Smooth muscle cell of the brain vasculature (primary cell): ENCODE data around the gene CBLC.

ENCODE experiments used
- DNase-seq: peaks from one replicate; pipeline ENCODE4 v3.0.0-alpha.2; 2012; ENCODE audit warnings: low read depth, low spot score

Gene CBLC

DNA sequence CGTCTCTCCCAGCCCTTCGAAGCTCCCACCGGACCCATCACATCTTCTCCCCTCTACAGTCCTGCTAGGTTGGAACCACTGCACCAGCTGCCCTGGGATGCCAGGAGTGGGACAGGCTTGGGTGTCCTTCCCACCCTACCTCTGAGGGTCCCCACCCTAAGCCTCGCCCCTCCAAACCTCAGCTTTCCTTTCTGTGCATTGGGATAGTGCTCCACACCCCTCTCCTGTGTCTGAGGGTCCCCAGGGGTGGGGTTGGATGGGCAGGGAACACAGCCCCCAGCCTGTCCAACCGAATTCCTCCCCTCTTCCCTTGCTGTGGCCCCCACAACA is 31.1 kb upstream of the CBLC start:
- no peak for DNase-seq

DNA sequence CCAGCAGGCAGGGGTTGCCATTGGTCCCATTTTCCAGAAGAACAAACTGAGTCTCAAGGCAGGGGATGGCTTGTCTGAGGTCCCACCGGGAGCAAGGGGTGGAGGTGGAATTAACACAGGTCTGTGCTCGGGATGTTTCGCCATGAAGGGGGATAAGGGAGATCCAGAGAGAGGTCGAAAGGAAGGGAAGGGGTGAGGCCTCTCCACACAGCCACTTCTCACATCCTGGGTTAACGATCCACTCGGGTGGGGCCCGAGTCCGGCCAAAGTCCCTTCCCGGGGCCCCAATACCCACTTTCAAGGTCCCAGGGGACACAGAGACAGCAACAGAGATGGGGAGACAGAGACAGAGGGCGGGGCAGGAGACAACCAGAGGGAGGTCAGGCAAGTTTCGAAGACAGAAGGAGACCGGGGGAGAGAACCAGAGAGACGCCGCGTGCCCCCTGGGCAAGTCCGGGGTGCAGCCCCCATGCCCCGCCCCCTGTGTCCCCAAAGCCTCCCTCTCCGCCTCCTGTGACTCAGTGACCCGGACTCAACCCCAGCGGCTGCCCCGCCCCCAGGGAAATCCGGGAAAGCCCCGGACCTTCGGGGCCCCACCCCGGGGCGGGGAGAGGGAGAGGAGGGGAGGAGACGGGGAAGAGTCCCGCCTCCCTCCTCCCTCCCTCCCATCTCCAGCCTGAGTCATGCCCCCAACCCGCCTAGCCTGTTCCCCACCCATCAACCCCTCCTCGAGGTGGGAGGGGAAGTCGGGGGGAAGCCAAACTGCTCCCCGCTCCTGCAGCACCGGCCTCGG is 30.5 kb upstream of the CBLC start:
- DNase-seq: peak; percentile 70

DNA sequence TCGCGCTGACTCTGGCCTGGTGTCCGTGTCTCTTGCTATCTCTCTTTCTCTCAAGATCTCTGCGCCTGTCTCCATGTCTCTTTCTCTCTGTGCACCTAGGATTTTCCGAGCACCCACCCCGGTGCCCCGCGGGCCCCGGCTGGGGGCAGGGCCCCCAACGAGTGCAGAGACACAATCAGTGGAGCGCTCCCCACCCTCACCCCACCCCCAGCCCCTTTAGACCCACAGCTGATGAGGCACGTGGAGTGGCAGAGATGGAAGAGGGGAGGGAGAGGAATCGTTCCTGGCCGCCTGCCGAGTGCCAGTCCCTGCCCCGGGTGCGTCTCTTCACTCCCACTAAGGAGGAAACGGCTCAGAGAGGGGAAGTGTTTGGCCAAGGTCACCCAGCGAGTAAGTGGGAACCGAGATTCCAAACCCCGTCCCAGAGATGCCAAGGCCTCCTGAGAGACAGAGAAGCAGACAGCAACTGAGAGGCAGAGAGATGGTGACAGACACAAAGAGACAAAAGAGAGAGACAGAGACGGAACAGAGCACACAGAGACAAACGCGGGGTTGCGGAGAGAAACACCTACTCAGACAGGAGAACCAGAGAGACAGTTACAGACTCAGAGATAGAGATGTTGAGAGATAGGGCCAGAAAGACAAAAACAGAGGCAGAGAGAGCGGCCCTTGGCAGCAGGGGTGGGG is 29.8 kb upstream of the CBLC start:
- no peak for DNase-seq

DNA sequence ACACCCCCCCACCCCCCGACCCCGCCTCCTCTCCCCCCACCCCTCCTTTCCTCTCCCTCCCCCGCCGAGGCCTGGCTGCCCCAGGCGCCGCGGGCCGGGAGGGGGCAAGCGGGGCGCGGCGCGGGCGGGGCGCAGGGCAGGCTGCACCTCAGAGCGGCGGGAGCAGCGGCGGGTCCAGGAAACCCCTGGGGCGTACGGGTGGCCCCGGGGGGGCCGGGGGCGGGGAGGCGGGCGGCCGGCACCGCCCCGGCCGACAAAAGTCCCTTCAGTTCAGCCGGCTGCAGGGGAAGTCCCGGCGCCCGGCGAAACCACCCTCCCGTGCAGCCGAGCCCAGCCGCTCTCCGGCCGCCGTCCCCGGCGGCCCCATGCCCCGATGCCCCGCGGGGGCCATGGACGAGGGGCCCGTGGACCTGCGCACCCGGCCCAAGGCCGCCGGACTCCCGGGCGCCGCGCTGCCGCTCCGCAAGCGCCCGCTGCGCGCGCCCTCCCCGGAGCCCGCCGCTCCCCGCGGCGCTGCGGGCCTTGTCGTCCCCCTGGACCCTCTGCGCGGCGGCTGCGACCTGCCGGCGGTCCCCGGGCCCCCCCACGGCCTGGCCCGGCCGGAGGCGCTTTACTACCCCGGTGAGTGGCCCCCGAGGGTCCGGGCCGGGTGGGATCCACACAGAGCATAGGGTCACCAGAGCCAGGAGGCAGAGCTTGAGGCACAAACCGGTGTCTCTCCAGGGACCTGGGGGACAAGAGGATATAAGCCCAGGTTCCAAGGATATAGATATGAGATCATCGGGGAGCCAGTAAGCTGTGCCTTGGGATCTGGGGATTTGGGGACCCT is 29.1 kb upstream of the CBLC start, which contains the start of gene BCL3:
BCL3 (plus strand) TSS at position 283 of the 829 bp plus-strand sequence; CDS start at position 366, 83 bp downstream.
- DNase-seq: no peak

DNA sequence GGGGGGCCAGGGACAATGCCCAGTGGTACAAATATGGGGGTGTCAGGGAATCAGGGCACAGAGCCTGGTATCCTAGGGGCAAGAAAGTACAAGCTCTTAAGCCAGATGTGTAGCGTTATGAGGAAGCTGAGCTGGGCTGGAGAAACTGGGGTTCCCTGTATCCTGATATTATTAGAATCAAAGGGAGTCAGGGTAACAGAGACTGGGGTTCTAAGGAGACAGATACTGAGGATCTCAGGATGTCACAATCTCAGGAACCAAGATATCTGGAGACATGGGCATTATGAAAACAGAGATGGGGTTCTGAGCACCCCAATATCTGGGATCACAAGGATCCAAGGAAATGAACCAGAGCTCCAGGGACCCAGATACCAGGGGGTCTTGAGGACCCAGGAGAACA is 28.4 kb upstream of the CBLC start:
- DNase-seq: no peak

DNA sequence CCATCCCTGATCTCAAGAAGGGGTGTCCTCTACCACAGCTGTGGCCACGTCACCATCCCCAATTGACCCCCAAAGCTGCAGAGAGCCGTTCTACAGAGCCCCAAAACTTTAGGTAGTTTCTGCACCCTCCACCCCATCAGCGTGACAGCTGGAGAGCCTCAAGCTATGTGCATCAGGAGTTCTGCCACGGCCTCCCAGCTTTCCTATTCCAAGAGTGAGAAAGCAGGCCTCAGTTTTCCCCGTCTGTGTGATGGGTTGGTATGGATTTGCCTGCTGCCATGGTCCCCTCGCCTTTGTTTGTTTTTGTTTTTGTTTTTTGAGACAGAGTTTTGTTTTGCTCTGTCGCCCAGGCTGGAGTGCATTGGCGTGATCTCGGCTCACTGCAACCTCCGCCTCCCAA is 27.7 kb upstream of the CBLC start:
- DNase-seq: no peak

DNA sequence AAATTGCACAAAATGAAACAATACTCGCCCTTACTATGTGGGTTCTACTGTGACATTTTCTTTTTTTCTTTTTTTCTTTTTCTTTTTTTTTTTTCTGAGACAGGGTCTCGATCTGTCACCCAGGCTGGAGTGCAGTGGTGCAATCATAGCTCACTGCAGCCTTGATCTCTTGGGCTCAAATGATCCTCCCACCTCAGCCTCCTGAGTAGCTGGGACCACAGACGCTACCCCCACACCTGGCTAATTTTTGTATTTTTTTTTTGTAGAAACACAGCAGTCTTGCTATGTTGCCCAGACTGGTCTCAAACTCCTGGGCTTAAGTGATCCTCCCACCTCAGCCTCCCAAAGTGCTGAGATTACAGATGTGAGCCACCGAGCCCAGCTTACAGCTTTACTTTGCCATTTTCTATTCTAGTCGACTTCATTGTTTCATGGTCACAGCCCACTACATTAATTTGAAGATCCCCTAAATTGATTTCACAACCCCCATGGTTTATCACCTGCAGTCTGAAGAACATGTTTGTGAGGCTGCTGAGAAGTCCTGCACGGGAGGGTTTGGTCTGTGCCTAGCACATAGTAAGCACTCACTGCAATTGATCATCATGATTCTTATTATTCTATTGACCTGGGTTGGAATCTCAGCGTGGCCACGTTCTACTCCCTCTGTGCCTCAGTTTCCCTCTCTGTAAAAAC is 25.4 kb upstream of the CBLC start:
- no peak for DNase-seq

DNA sequence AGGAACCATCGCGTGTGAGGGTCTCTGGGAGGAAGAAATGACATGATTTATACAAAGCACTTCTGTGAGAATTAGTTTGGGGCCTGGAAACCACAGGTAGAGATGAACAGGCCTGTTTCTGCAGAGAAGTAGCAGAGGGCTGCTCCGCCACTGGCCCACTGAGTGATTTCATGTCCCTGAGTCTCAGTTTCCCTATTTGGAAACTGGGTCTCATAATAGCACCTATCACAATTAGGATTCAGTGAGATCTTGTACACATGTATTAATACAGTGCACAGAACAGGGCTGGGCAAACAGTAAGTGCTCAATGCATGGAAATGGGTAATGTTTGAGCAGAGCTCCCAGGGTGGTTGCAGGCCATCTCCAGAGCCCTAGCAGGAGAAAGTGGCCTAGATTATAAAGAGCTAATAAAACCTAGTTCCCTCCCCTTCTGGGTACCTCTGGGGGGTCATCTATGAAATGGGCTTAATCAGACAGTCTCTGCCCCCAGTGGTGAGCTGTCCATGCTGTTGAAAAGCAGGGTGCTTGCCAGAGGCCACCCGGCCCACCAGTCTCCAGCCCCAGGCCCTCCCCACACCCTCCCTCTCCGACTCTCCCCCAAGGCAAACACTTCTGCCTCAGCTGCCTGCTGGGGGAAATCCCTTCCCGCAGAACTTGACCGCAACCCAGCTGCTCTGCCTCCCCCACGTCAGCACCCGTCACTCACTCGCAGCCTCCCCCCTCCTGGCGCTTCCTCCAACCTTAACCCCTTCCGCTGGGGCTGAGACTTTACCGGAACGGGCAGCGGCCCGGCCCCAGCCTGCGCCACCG is 24.7 kb upstream of the CBLC start:
- DNase-seq: peak; percentile 85

DNA sequence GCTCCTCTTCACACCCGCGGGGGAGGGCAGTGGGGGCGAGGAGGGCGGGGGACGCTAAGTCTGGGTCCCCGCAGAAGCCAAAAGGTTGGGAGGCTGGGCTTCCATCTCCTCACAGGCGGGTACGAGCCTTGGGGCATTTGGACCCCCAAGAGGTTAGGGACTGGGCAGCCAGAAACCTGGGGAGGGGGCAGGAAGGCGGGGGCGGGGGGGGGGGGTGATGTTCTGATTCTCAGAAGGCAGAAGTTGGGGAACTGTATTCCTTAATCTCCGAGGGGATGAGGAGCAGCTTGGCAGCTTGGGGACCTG is 24.1 kb upstream of the CBLC start:
- DNase-seq: no peak

DNA sequence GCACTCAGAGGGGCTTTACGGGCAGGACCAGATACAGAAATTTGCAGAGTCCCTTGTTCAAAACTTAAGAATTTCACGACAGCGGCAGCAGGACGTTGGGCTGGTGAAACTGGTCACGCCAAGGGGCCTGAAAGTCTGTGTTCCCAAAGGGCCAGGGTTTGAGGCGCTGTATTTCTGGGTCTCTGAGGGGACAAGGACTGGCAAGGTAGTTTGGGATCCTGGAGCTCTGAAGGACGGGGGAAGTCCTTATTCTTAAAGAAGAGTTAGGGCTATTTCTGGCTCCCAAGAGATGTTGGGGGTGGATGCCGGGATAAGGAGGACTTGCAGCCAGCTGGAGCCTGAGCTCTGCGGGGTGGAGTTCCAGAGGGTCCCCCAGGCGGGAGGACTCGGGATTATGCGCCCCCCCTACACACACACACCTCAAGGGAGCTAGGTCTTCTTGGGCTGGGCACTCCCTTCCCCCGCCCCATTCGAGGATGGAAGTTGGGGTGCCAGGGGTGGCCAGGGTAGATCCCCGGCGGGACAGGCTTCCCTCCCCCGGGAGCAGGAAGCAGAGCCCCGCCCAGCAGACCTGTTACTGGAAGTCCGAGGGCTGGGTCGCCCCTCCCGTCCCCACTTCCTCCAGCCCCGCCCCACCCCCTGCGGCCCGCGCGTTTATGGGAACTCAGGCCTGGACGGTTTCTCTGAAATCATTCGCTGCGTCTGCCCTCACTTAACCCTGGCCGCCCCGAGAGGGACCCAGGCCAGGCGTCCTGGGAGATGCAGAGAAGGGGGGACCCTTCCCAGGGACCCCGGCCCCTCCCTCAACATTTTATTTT is 23.5 kb upstream of the CBLC start:
- no peak for DNase-seq

DNA sequence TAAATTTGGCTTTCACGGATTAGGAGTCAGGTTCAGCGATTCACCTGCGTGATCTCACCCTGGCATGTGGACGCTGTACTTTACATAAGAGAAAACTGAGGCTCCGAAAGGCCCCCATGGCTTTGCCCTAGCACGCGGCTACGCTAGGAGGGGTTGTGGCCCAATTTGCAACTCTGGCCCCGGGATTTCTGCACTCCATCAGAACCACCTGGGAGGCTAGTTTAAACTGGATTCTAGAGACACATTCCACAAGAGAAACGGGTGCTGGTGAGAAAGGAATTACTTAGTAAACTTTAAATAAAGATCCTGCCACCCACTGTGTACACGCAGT is 23.0 kb upstream of the CBLC start:
- DNase-seq: no peak

DNA sequence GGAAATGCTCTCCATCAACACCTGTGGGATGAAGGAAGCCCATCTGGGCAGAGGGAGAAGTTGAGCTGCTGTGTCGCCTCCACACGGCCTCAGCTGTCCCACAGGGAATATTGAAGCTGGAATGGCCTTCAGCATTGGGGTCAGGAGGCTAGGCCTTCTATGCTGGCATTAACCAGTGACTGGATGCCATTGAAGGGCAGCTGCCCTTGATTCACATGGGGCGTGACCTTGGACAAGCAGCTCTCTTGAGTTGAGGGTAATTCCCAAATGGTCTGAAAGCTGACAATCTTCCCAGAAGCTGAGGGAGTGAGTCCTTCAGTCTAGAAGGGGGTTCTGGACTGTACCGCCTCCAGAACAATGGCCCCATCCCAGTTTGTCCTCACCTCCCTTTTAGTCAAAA is 22.5 kb upstream of the CBLC start:
- DNase-seq: no peak

DNA sequence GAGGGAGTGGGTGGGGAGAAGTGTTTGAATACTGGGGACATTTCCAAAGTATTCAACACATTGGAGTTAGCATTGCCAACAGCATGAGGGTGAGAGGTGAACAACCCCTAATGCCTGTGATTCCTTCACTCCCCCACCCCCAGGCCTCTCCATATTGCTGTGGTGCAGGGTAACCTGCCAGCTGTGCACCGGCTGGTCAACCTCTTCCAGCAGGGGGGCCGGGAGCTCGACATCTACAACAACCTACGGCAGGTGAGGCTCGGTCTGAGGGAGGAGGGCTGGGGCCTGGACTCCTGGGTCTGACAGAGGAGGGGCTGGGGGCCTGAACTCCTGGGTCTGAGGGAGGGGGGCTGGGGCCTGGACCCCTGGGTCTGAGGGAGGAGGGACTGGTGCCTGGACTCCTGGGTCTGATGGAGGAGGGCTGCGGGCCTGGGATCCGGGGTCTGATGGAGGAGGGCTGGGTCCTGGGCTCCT is 21.6 kb upstream of the CBLC start:
- no peak for DNase-seq

DNA sequence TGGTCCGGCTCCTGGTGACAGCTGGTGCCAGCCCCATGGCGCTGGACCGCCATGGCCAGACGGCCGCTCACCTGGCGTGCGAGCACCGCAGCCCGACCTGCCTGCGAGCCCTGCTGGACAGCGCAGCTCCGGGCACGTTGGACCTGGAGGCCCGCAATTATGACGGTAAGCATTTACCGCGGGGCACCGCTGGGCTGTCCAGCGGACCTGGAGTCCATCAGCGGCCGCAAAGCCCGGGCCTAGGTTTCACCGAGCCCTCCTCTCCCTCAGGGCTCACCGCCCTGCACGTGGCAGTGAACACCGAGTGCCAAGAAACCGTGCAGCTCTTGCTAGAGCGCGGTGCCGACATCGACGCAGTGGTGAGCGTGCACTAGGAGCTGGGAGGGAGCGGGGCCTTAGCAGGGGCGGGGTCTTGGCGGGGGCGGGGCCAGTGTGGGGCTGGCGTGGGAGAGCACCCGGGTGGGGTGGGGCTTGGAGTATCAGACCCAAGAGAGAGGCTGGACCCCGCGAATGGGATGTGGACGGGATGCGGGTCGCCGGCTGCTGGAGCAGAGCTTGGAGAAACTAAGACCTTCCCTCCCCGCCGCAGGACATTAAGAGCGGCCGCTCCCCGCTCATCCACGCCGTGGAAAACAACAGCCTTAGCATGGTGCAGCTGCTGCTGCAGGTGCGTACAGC is 20.5 kb upstream of the CBLC start:
- DNase-seq: no peak

DNA sequence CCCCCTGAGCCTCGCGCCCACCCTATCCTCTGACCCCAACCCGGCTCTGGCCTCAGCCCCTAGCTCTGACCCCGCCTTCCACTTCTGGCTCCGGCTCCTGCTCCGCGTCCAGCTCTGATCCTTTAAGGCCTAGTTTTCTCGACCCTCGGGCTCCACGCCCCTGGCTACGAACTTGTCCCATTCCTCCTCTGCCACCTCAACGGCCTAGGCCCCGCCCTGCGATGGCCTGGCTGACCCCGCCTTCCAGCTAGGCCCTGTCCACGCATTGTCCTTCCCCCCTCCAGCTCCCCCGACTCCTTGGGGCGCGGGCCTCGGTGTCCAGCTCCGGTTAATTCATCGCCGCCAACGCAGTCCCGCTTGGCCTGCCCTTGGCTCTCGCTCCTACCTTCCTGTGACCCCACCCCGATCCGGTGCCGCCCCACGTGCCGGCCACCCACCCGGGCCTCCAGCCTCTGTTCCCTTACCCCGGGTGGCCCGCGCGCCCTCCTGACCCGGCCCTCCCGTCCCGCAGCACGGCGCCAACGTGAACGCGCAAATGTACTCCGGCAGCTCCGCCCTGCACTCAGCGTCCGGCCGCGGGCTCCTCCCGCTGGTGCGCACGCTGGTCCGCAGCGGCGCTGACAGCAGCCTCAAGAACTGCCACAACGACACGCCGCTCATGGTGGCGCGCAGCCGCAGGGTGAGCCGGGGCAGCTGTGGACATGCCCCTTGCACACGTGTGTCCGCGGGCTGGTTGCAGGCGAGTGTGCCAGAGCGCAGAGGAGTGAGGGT is 19.8 kb upstream of the CBLC start:
- no peak for DNase-seq

DNA sequence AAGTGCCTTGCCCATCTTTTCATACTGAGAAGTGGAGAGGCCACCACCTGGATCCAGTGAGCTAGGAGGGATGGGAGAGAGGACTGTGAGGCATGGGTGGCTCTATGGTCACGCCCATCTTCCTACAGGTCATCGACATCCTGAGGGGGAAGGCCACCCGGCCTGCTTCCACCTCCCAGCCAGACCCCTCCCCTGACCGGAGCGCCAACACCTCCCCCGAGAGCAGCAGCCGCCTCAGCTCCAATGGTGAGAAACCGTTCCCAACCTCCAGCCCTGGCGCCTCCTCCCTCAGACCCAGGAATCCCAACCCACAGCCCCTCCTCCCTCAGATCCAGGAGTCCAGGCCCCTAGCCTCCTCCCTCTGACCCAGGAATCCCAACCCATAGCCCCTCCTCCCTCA is 19.1 kb upstream of the CBLC start:
- DNase-seq: no peak

DNA sequence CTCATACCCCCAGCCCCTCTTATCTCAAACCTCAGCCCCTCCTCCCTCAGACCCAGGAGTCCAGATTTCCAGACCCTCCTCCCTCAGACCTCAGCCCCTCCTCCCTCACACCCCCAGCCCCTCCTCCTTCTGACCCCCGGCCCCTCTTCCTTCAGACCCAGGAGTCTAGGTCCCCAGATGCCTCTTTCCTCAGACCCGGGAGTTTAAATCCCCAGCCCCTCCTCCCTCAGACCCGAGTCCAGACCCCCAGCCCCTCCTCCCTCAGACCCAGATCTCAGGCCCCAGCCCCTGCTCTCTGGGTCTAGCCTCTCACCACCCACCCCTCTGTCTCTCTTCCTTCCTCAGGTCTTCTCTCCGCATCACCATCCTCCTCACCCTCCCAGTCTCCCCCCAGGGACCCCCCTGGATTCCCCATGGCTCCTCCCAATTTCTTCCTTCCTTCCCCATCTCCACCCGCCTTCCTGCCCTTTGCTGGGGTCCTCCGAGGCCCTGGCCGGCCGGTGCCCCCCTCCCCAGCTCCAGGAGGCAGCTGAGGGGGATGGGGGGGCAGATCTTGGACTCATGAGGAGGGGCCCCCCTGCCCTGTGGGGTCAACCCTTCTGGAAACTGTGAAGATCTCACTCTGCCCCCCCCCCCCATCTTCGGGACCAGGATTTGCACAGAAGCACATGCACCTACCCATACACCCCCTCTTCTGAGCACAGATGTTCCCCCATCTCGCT is 18.4 kb upstream of the CBLC start:
- DNase-seq: no peak

DNA sequence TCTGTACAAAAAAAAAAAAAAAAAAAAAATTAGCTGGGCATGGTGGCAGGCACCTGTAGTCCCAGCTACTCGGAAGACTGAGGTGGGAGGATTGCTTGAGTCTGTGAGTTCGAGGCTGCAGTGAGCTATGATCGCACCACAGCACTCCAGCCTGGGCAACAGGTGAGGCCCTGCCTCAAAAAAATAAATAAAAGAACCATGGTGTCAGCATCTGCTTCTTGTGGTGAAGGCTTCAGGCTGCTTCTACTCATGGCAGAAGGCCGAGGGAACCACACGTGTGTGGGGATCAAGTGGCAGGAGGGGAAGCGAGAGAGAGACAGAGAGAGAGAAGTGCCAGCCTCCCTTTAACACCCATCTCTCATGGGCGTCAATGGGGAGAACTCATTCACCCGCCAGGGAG is 15.7 kb upstream of the CBLC start:
- DNase-seq: no peak
